A673 (cell line): ENCODE results near the gene WDR59.

Experiments
- EZH2 ChIP-seq: fragments of 200-600 bp; sonication (generic); IDR thresholded peaks from 2 replicates; pipeline ENCODE4 v1.6.1; 2017; ENCODE audit warnings: borderline replicate concordance, low read depth, mild to moderate bottlenecking, mixed read lengths, antibody characterized with exemption, low read length; ENCODE audit not compliant: poor library complexity, severe bottlenecking
- TF ChIP-seq, protein P1 (sequence below): fragments of 300-800, 200-600 bp; sonication (generic); conservative IDR thresholded peaks from 2 replicates; pipeline ENCODE4 v1.5.1; 2017; ENCODE audit warnings: low read depth, mild to moderate bottlenecking, antibody characterized with exemption, low read length, moderate library complexity, mixed read lengths

DNA sequence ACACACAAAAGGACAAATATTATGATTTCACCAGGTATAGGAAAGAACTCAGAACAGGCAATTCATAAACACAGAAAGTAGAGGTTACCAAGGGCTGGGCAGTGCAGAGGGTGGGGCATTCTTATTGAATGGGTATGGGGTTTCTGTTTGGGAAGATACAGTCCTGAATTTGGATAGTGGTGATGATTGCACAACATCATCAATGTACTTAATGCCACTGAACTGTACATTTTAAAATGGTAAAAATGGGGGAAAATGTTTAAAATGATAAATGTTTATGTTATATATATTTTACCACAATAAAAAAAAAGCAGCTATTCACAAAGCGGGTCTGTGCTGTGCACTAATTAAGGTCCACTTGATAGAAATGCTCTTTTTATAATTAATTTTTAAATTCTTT is 137.7 kb downstream of the WDR59 start:
- TF ChIP-seq, protein P1, sequence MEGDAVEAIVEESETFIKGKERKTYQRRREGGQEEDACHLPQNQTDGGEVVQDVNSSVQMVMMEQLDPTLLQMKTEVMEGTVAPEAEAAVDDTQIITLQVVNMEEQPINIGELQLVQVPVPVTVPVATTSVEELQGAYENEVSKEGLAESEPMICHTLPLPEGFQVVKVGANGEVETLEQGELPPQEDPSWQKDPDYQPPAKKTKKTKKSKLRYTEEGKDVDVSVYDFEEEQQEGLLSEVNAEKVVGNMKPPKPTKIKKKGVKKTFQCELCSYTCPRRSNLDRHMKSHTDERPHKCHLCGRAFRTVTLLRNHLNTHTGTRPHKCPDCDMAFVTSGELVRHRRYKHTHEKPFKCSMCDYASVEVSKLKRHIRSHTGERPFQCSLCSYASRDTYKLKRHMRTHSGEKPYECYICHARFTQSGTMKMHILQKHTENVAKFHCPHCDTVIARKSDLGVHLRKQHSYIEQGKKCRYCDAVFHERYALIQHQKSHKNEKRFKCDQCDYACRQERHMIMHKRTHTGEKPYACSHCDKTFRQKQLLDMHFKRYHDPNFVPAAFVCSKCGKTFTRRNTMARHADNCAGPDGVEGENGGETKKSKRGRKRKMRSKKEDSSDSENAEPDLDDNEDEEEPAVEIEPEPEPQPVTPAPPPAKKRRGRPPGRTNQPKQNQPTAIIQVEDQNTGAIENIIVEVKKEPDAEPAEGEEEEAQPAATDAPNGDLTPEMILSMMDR, result no peak
- TF ChIP-seq EZH2, result no peak
